ENCODE results near the gene MXRA5.
"Not testable (repeated sequence)": the region's sequence is repeated elsewhere in the genome, so short reads cannot be mapped to it uniquely, and the experiment has no call there.

Gene MXRA5

GRCh38 chrX:3379111-3379510 lies 32.7 kb upstream of the MXRA5 start:
- TF ChIP-seq CTCF (IDR thresholded peaks at IDR 0.05; ENCODE audit: borderline replicate concordance, control extremely low read depth, extremely low read depth, insufficient read depth, missing control alignments): no peak
- no peak for DNase-seq (ENCODE audit: low spot score)
- in situ Hi-C loops (cut with MboI; ENCODE audit: low sequenced_read_pairs, unreplicated experiment): no loop called here

GRCh38 chrX:3378156-3378555 lies 31.7 kb upstream of the MXRA5 start:
- no peak for DNase-seq (ENCODE audit: low spot score)
- in situ Hi-C loops (cut with MboI; ENCODE audit: low sequenced_read_pairs, unreplicated experiment): no loop called here
- no peak for TF ChIP-seq CTCF (IDR thresholded peaks at IDR 0.05; ENCODE audit: borderline replicate concordance, control extremely low read depth, extremely low read depth, insufficient read depth, missing control alignments)

- DNase-seq (ENCODE audit: low spot score): no peak
- in situ Hi-C loops (cut with MboI; ENCODE audit: low sequenced_read_pairs, unreplicated experiment): no loop called here
- TF ChIP-seq CTCF (IDR thresholded peaks at IDR 0.05; ENCODE audit: borderline replicate concordance, control extremely low read depth, extremely low read depth, insufficient read depth, missing control alignments): no peak
These were observed 31.1 kb upstream of the MXRA5 start for GRCh38 chrX:3377560-3377959.

- in situ Hi-C loops (cut with MboI; ENCODE audit: low sequenced_read_pairs, unreplicated experiment); DNase-seq (ENCODE audit: low spot score): not testable (repeated sequence)
These were observed 29.5 kb upstream of the MXRA5 start for GRCh38 chrX:3375878-3376508.

- in situ Hi-C loops (cut with MboI; ENCODE audit: low sequenced_read_pairs, unreplicated experiment): no loop called here
- no peak for DNase-seq (ENCODE audit: low spot score)
- no peak for TF ChIP-seq CTCF (IDR thresholded peaks at IDR 0.05; ENCODE audit: borderline replicate concordance, control extremely low read depth, extremely low read depth, insufficient read depth, missing control alignments)
These were observed 27.8 kb upstream of the MXRA5 start for GRCh38 chrX:3374108-3374800.

- in situ Hi-C loops (cut with MboI; ENCODE audit: low sequenced_read_pairs, unreplicated experiment): no loop called here
- no peak for TF ChIP-seq CTCF (IDR thresholded peaks at IDR 0.05; ENCODE audit: borderline replicate concordance, control extremely low read depth, extremely low read depth, insufficient read depth, missing control alignments)
- no peak for DNase-seq (ENCODE audit: low spot score)
These were observed 24.7 kb upstream of the MXRA5 start for GRCh38 chrX:3371163-3371562.

GRCh38 chrX:3370656-3371055 lies 24.2 kb upstream of the MXRA5 start:
- no peak for TF ChIP-seq CTCF (IDR thresholded peaks at IDR 0.05; ENCODE audit: borderline replicate concordance, control extremely low read depth, extremely low read depth, insufficient read depth, missing control alignments)
- in situ Hi-C loops (cut with MboI; ENCODE audit: low sequenced_read_pairs, unreplicated experiment): no loop called here
- DNase-seq (ENCODE audit: low spot score): no peak

All from GM13976 (cell line).